ENCODE measurements around the gene ZNF81.

- TF ChIP-seq MAX (IDR thresholded peaks at IDR 0.05) (no peak), CTCF (IDR thresholded peaks at IDR 0.05; ENCODE audit: low read depth, low read length, missing input control) (no peak), YY1 (IDR thresholded peaks at IDR 0.05) (no peak), JUND (IDR thresholded peaks at IDR 0.05) (no peak), GABPA (IDR thresholded peaks at IDR 0.05 in 1 of 2, conservative IDR thresholded peaks at IDR 0.05 in 1 of 2) (no peak), EGR1 (IDR thresholded peaks at IDR 0.05; ENCODE audit: low read depth in 2 of 2) (no peak), RAD21 (IDR thresholded peaks at IDR 0.05) (no peak), REST (IDR thresholded peaks at IDR 0.05) (no peak), RXRA (IDR thresholded peaks at IDR 0.05) (no peak), SP1 (IDR thresholded peaks at IDR 0.05) (no peak)
These were observed 40.6 kb downstream of the ZNF81 start for GRCh38 chrX:47877327-47877726.
